Measurements from ENCODE around the gene SPSB4.

Gene SPSB4

GRCh38 chr3:141065841-141066805 is 15.0 kb downstream of the SPSB4 start:
- ChIA-PET POLR2A (no interaction called here), CTCF (interaction anchor here (1.0 to 1.9 kb wide), 2 partner anchors 10 to 13 kb away, joined by 3 to 5 read pairs; no protein-coding TSS in a partner anchor)
- DNase-seq (ENCODE audit: extremely low spot score): no peak
- TF ChIP-seq CTCF (IDR thresholded peaks at IDR 0.05; ENCODE audit: control extremely low read depth, extremely low read depth, low read depth, missing control alignments): no peak

- TF ChIP-seq CTCF (IDR thresholded peaks at IDR 0.05; ENCODE audit: control extremely low read depth, extremely low read depth, low read depth, missing control alignments): no peak
- DNase-seq (ENCODE audit: extremely low spot score): no peak
- CTCF ChIA-PET: interaction anchor here (1.0 to 1.9 kb wide), 2 partner anchors 8 to 12 kb away, joined by 3 to 5 read pairs; no protein-coding TSS in a partner anchor
- POLR2A ChIA-PET: no interaction called here
Observed at GRCh38 chr3:141067206-141067974, 16.2 kb downstream of the SPSB4 start.

GRCh38 chr3:141070229-141070628 is 19.1 kb downstream of the SPSB4 start:
- TF ChIP-seq CTCF (IDR thresholded peaks at IDR 0.05; ENCODE audit: control extremely low read depth, extremely low read depth, low read depth, missing control alignments): no peak
- CTCF ChIA-PET: no interaction called here
- no peak for DNase-seq (ENCODE audit: extremely low spot score)
- POLR2A ChIA-PET: no interaction called here

- CTCF ChIA-PET: no interaction called here
- DNase-seq (ENCODE audit: extremely low spot score): no peak
- POLR2A ChIA-PET: no interaction called here
- TF ChIP-seq CTCF (IDR thresholded peaks at IDR 0.05; ENCODE audit: control extremely low read depth, extremely low read depth, low read depth, missing control alignments): no peak
Observed at GRCh38 chr3:141070727-141071357, 19.7 kb downstream of the SPSB4 start.

- no peak for TF ChIP-seq CTCF (IDR thresholded peaks at IDR 0.05; ENCODE audit: control extremely low read depth, extremely low read depth, low read depth, missing control alignments)
- POLR2A ChIA-PET: no interaction called here
- no peak for DNase-seq (ENCODE audit: extremely low spot score)
- CTCF ChIA-PET: no interaction called here
Observed at GRCh38 chr3:141071681-141072260, 20.6 kb downstream of the SPSB4 start.

- ChIA-PET POLR2A (no interaction called here), CTCF (interaction anchor here (1.5 to 1.8 kb wide), 2 partner anchors 33 to 36 kb away, joined by 3 to 6 read pairs; no protein-coding TSS in a partner anchor)
- no peak for DNase-seq (ENCODE audit: extremely low spot score)
- TF ChIP-seq CTCF (IDR thresholded peaks at IDR 0.05; ENCODE audit: control extremely low read depth, extremely low read depth, low read depth, missing control alignments): no peak
Observed at GRCh38 chr3:141072950-141073349, 21.8 kb downstream of the SPSB4 start.

Measured in GM10248 (cell line).